Lung (tissue), 12 donors: ENCODE measurements around the gene RAB3GAP2. TPM values are rescaled to one million over a fixed set of nuclear protein-coding genes. Genes with fewer than 3 reads are reported as not detected.

ENCODE experiments used
- ATAC-seq: fragments of 200-7000 bp; cut with Tn5 transposase; one replicate; pipeline ENCODE4 v1.9.1; 2020; ENCODE audit warnings: moderate number of reproducible peaks; ENCODE audit not compliant: insufficient read depth, low FRiP score
- DNase-seq, 3 donors: peaks; one replicate each; pipeline ENCODE4 v3.0.0-alpha.2; 2013 to 2017
- H3K27ac ChIP-seq, 2 donors: one replicate each; pipeline ENCODE4 v1.5.1; 2013; ENCODE audit warnings: mild to moderate bottlenecking in 2 of 2, moderate library complexity in 2 of 2, control low read depth in 1 of 2, inconsistent platforms in 1 of 2, low read depth in 1 of 2, low read length in 1 of 2
- H3K27me3 ChIP-seq, 3 donors: one replicate each; pipeline ENCODE4 v1.5.1; 2013; ENCODE audit warnings: low read length in 2 of 3; ENCODE audit not compliant: control insufficient read depth in 3 of 3, insufficient read depth in 3 of 3
- H3K36me3 ChIP-seq, 4 donors: one replicate each; pipeline ENCODE4 v1.5.1; 2013; ENCODE audit warnings: low read length in 4 of 4, mild to moderate bottlenecking in 1 of 4, moderate library complexity in 1 of 4; ENCODE audit not compliant: control insufficient read depth in 4 of 4, insufficient read depth in 4 of 4
- H3K4me1 ChIP-seq, 5 donors: one replicate each; pipeline ENCODE4 v1.5.1; 2013; ENCODE audit warnings: low read length in 5 of 5, mild to moderate bottlenecking in 2 of 5, moderate library complexity in 1 of 5; ENCODE audit not compliant: control insufficient read depth in 5 of 5, insufficient read depth in 5 of 5
- H3K4me3 ChIP-seq: one replicate; pipeline ENCODE4 v1.5.1; 2013; ENCODE audit warnings: mild to moderate bottlenecking, control low read depth, moderate library complexity
- H3K9ac ChIP-seq, 2 donors: one replicate each; pipeline ENCODE4 v1.5.1; 2013; ENCODE audit warnings: low read length in 2 of 2, control low read depth in 1 of 2; ENCODE audit not compliant: insufficient read depth in 1 of 2
- H3K9me3 ChIP-seq, 4 donors: one replicate each; pipeline ENCODE4 v1.5.1; 2013; ENCODE audit warnings: low read length in 3 of 4, mild to moderate bottlenecking in 1 of 4, moderate library complexity in 1 of 4; ENCODE audit not compliant: control insufficient read depth in 4 of 4, insufficient read depth in 3 of 4
- CTCF ChIP-seq: IDR thresholded peaks from 2 replicates; pipeline ENCODE4 v1.5.1; 2012; ENCODE audit warnings: mild to moderate bottlenecking; ENCODE audit errors: control extremely low read depth, extremely low read depth
- WGBS, 2 donors: extraction: QIAGEN DNeasy Blood & Tissue Kit; methylation state at CpG; one replicate each; pipeline ENCODE4 v1.1.7; 2013; 5-methylcytosine and 5-hydroxymethylcytosine counted together
- polyA plus RNA-seq, 2 donors: library from polyadenylated mRNA; stranded (reverse); fragments of 200-250 nt; gene quantifications; one replicate each; pipeline ENCODE4 v1.2.1, GENCODE V29; 2013
- total RNA-seq, 2 donors: library from RNA; depleted of rRNA in 1 of 2; stranded (reverse); fragments of >200 nt in 1 of 2; gene quantifications; one replicate each; pipeline ENCODE4 v1.2.1, GENCODE V29; 2014 to 2021
- donor health status: control.
- donor health status: control.
- donor health status: Bipolar disorder and iron deficiency.
- donor health status: healthy.
- donor health status: DM: yes; HTN: yes; CAD: no.

RAB3GAP2 gene
- total and polyA plus RNA-seq, 4 donors: 7.5 to 37.5 (median 23.2) TPM

GRCh38 chr1:220300442-220301121, 28.3 kb upstream of the RAB3GAP2 start:
- ATAC-seq (peak; percentile 67), DNase-seq (peak; percentile 79 to 86 (median 85))
- Histone ChIP-seq H3K4me1 (peaks cover 0 to 10% (median 0%) of the 10 kb centered on the region in 5 donors), H3K36me3 (no peaks in the 10 kb centered on the region), H3K9ac (no peak overlapping the region), H3K4me3 (no peak overlapping the region), H3K27ac (peak overlapping the region; percentile 73 to 80), H3K27me3 (peaks cover 0 to 5% (median 0%) of the 10 kb centered on the region in 3 donors), H3K9me3 (no peaks in the 10 kb centered on the region)
- no peak for TF ChIP-seq CTCF
- WGBS, 2 donors: 37 to 46% methylated on average over 7 of the region's 7 CpGs

GRCh38 chr1:220299337-220299736, 27.1 kb upstream of the RAB3GAP2 start:
- Histone ChIP-seq H3K27me3 (peaks cover 0 to 5% (median 0%) of the 10 kb centered on the region in 3 donors), H3K4me1 (peaks cover 0 to 10% (median 0%) of the 10 kb centered on the region in 5 donors), H3K36me3 (no peaks in the 10 kb centered on the region), H3K27ac (no peak overlapping the region), H3K9ac (no peak overlapping the region), H3K9me3 (no peaks in the 10 kb centered on the region), H3K4me3 (no peak overlapping the region)
- 95 to 97% methylated on average over 7 of the region's 7 CpGs for WGBS, 2 donors
- DNase-seq (no peak), ATAC-seq (no peak)
- TF ChIP-seq CTCF: no peak

- WGBS, 2 donors: 82% methylated on average over 9 of the region's 9 CpGs
- ATAC-seq (no peak), DNase-seq (no peak)
- H3K27me3 ChIP-seq: peaks cover 0 to 3% (median 0%) of the 10 kb centered on the region in 3 donors
- H3K4me3 ChIP-seq: no peak overlapping the region
- no peak for TF ChIP-seq CTCF
- H3K9me3 ChIP-seq: no peaks in the 10 kb centered on the region
- no peaks in the 10 kb centered on the region for H3K36me3 ChIP-seq
- peaks cover 0 to 10% (median 2%) of the 10 kb centered on the region in 5 donors for H3K4me1 ChIP-seq
- H3K9ac ChIP-seq: no peak overlapping the region
- H3K27ac ChIP-seq: no peak overlapping the region
These were observed 26.4 kb upstream of the RAB3GAP2 start for GRCh38 chr1:220298470-220299205.
